GM12878 (cell line): ENCODE data around the gene PRKCB. TPM values are rescaled to one million over a fixed set of nuclear protein-coding genes. Genes with fewer than 3 reads are reported as not detected.

Experiments used
- ATAC-seq: fragments of 200-7000 bp; cut with Tn5 transposase; 3 replicates; pipeline ENCODE4 v1.9.1; 2020; ENCODE audit warnings: mild to moderate bottlenecking, moderate library complexity
- BruUV-seq: library from RNA; stranded (reverse); fragments of 400-500 nt; replicated peaks from 2 replicates; lab custom pipeline; 2021; lab: Mats Ljungman, UMichigan
- CTCF ChIA-PET: fragments of 300-600 bp; sonication (Branson Sonifier 250); formaldehyde crosslinking; extraction: SDS; loops from one replicate; lab custom pipeline; 2021; ENCODE audit warnings: inconsistent platforms; lab: Yijun Ruan, JAX
- POLR2A ChIA-PET: fragments of 350-600 bp; formaldehyde crosslinking; extraction: SDS; loops from one replicate; lab custom pipeline; 2021; ENCODE audit warnings: inconsistent platforms; lab: Charles Lee
- RAD21 ChIA-PET: fragments of 300-600 bp; sonication (Branson Sonifier 250); formaldehyde crosslinking; loops from one replicate; lab custom pipeline; 2023; ENCODE audit warnings: antibody characterized with exemption; ENCODE audit not compliant: unreplicated experiment; lab: Charles Lee
- SMC1A ChIA-PET: fragments of 300-600 bp; sonication (Branson Sonifier 250); formaldehyde crosslinking; loops from one replicate; lab custom pipeline; 2023; ENCODE audit not compliant: unreplicated experiment, uncharacterized antibody; lab: Charles Lee
- DNase-seq: peaks from one replicate; pipeline ENCODE4 v3.0.0-alpha.2; 2011; ENCODE audit warnings: low read depth, low spot score
- FAIRE-seq: peaks from 3 replicates; lab custom pipeline; 2011; peaks lifted over from hg19 to GRCh38; lab: Jason Lieb, UNC
- H2AFZ ChIP-seq: 2 replicates; pipeline ENCODE4 v1.6.0; 2011; ENCODE audit warnings: low read depth, low read length, control low read depth; ENCODE audit not compliant: control insufficient read depth
- H3K27ac ChIP-seq: 2 replicates; pipeline ENCODE4 v1.5.1; 2011; ENCODE audit warnings: control low read depth; ENCODE audit not compliant: control insufficient read depth, insufficient read depth
- H3K27me3 ChIP-seq, 2 experiments: replicated peaks in 1 of 2; 2 replicates each; pipeline versions ENCODE4 v1.6.0 to v1.6.1; 2011; ENCODE audit warnings: low read length in 1 of 2; ENCODE audit not compliant: control insufficient read depth in 2 of 2, insufficient read depth in 2 of 2
- H3K36me3 ChIP-seq, 2 experiments: 2 replicates each; pipeline ENCODE4 v1.5.1; 2011; ENCODE audit warnings: low read length in 1 of 2; ENCODE audit not compliant: control insufficient read depth in 2 of 2, insufficient read depth in 2 of 2
- H3K4me1 ChIP-seq: 2 replicates; pipeline ENCODE4 v1.6.1; 2011; ENCODE audit warnings: mild to moderate bottlenecking, low read length, moderate library complexity, mixed read lengths; ENCODE audit not compliant: control insufficient read depth, insufficient read depth
- H3K4me2 ChIP-seq: 2 replicates; pipeline ENCODE4 v1.6.0; 2011; ENCODE audit warnings: control low read depth; ENCODE audit not compliant: control insufficient read depth, insufficient read depth
- H3K4me3 ChIP-seq: fragments of 200-600 bp; sonication (generic); 2 replicates; pipeline ENCODE4 v1.5.1; 2016
- H3K79me2 ChIP-seq: 2 replicates; pipeline ENCODE4 v1.6.0; 2011; ENCODE audit warnings: low read length; ENCODE audit not compliant: control insufficient read depth, insufficient read depth
- H3K9ac ChIP-seq: 2 replicates; pipeline ENCODE4 v1.8.0; 2011; ENCODE audit warnings: low read length, control low read depth, mixed read lengths; ENCODE audit not compliant: control insufficient read depth, insufficient read depth
- H3K9me3 ChIP-seq: replicated peaks from 3 replicates; pipeline ENCODE4 v1.5.1; 2011; ENCODE audit warnings: mild to moderate bottlenecking, low read length; ENCODE audit not compliant: control insufficient read depth, insufficient read depth
- H4K20me1 ChIP-seq: 2 replicates; pipeline ENCODE4 v1.6.0; 2011; ENCODE audit not compliant: control insufficient read depth, insufficient read depth
- BCL11A ChIP-seq: IDR thresholded peaks from 2 replicates; pipeline ENCODE4 v1.6.1; 2011; ENCODE audit warnings: low read depth, low read length
- CHD1 ChIP-seq: IDR thresholded peaks from 2 replicates; pipeline ENCODE4 v1.6.1; 2012; ENCODE audit warnings: low read depth, low read length, improper control_type of control experiment
- NFIC ChIP-seq: IDR thresholded peaks from 2 replicates; pipeline ENCODE4 v1.6.1; 2012; ENCODE audit warnings: low read depth, mild to moderate bottlenecking, inconsistent platforms, low read length, moderate library complexity
- NFYB ChIP-seq: IDR thresholded peaks from 2 replicates; pipeline ENCODE4 v1.6.1; 2011; ENCODE audit warnings: low read depth, mild to moderate bottlenecking, low read length, improper control_type of control experiment, moderate library complexity; ENCODE audit not compliant: insufficient read depth
- NRF1 ChIP-seq: conservative IDR thresholded peaks from 2 replicates; pipeline ENCODE4 v1.6.1; 2011; ENCODE audit warnings: mild to moderate bottlenecking, low read depth, low read length, improper control_type of control experiment
- POLR2A ChIP-seq: IDR thresholded peaks from 2 replicates; pipeline ENCODE4 v1.6.1; 2011; ENCODE audit warnings: low read depth, mild to moderate bottlenecking, low read length
- STAT3 ChIP-seq: IDR thresholded peaks from 2 replicates; pipeline ENCODE4 v1.6.1; 2011; ENCODE audit warnings: low read depth, low read length, improper control_type of control experiment
- TCF12 ChIP-seq: IDR thresholded peaks from 2 replicates; pipeline ENCODE4 v1.6.1; 2011; ENCODE audit warnings: low read depth, mild to moderate bottlenecking, low read length
- WGBS: methylation state at CpG from one replicate; pipeline ENCODE4 v1.1.6; 2016; ENCODE audit warnings: low lambda C conversion rate; ENCODE audit not compliant: insufficient replicate concordance, insufficient coverage; ENCODE audit errors: missing lambda C conversion rate; 5-methylcytosine and 5-hydroxymethylcytosine counted together
- in situ Hi-C: fragments of 300-500 bp; cut with MboI; formaldehyde crosslinking; loops from 9 replicates; pipeline ENCODE4 v1.14.3; 2018; ENCODE audit warnings: mixed read lengths
- intact Hi-C: fragments of 100-400 bp; cut with micrococcal nuclease; formaldehyde crosslinking; loops from one replicate; pipeline ENCODE4 v1.14.2; 2022; ENCODE audit not compliant: unreplicated experiment
- polyA plus RNA-seq, 11 experiments: library from polyadenylated mRNA; depleted of rRNA in 4 of 11; unstranded in 6 of 11; stranded (reverse) in 5 of 11; fragments of >200 nt; fragmentation: Nextera tagmentation in 4 of 11; fragmentation: Illumina TruSeq in 1 of 11; extraction: Ambion mirVana in 4 of 11; extraction: Trizol in 1 of 11; gene quantifications; 1 replicate in 1 of 11; 2 replicates in 10 of 11; pipeline versions ENCODE4 v1.2.1 to v1.2.3, GENCODE V29; 2011 to 2016; ENCODE audit warnings: inconsistent platforms in 2 of 11, missing spikeins in 2 of 11, low read depth in 1 of 11
- total RNA-seq, 4 experiments: library from RNA; depleted of rRNA in 3 of 4; stranded (reverse); fragments of >200 nt in 3 of 4; fragmentation: Illumina TruSeq in 1 of 4; extraction: Trizol in 1 of 4; gene quantifications; 2 replicates each; pipeline versions ENCODE4 v1.2.1 to v1.2.3, GENCODE V29; 2013 to 2021
- TF ChIP-seq, protein P1 (sequence below): fragments of 450-650 bp; IDR thresholded peaks from 2 replicates; pipeline ENCODE4 v1.6.1; 2017; ENCODE audit warnings: mild to moderate bottlenecking, moderate library complexity
- TF ChIP-seq, protein P2 (sequence below): fragments of 450-650 bp; IDR thresholded peaks from 2 replicates; pipeline ENCODE4 v1.6.1; 2017; ENCODE audit warnings: antibody characterized with exemption, mild to moderate bottlenecking, moderate library complexity
- TF ChIP-seq, protein P3 (sequence below): IDR thresholded peaks from 2 replicates; pipeline ENCODE4 v1.6.1; 2011; ENCODE audit warnings: low read depth, mild to moderate bottlenecking, low read length, moderate library complexity, borderline replicate concordance; ENCODE audit errors: extremely low read depth

The PRKCB gene
- total and polyA plus RNA-seq, 10 of the 15 experiments (the other 5 are each of a cell fraction or from before 2014, with no cell fraction given) = 21.4 to 158 (median 97.3) TPM

DNA sequence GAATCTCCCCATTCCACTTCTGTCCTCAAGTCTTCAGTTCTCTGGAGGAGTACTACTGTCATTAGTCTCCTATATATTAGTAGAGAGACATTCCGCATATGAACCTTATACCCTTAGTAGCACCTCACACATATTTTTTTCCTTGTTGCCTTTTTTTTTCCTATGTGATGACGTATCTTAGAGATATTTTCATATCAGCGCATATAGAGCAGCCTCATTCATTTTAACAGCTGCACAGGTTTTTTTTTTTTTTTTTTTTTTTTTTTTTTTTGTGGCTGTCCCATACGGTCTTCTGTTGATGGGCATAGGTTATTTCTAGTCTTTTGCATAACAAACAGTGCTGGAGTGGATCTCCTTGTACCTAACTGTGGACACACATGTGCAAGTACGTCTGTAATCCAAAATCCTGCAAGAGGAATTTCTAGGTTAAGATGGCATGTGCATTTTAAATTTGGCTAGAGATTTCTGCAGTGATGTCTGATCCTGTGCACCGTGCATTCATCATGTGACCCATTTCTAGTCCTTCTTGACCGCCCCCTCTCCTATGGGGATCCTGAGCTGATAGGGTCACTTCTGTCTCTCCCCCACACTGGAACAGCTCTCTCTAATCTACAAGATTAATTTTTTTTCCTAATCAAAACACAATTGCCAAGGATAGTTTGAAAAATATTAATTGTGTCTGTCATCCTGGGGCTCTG is 64.8 kb downstream of the PRKCB start:
- H3K27ac ChIP-seq = no peak overlapping the region
- WGBS = 99% methylated on average over 5 of the region's 7 CpGs
- ChIA-PET POLR2A (interaction anchor here (0.6 kb wide), 1 partner anchor 92 kb away, joined by 4 read pairs; no protein-coding TSS in a partner anchor), CTCF (no interaction called here), SMC1A (interaction anchor here (0.9 to 1.1 kb wide), 2 partner anchors 9 to 11 kb away, joined by 3 to 4 read pairs; no protein-coding TSS in a partner anchor), RAD21 (no interaction called here)
- no peak for ATAC-seq
- H4K20me1 ChIP-seq = peaks cover 3% of the 10 kb centered on the region
- no TSS peak for BruUV-seq
- no peak overlapping the region for H3K4me2 ChIP-seq
- no peaks in the 10 kb centered on the region for H3K9me3 ChIP-seq
- no peaks in the 10 kb centered on the region for H3K27me3 ChIP-seq
- DNase-seq = no peak
- peaks cover 12% of the 10 kb centered on the region for H3K4me1 ChIP-seq
- H3K79me2 ChIP-seq = peaks cover 62% of the 10 kb centered on the region
- intact Hi-C loops (loop anchor here (5.0 kb wide), 1 partner anchor 98 kb away; no protein-coding TSS in a partner anchor), in situ Hi-C loops (no loop called here)
- no peak overlapping the region for H3K9ac ChIP-seq
- H2AFZ ChIP-seq = no peak overlapping the region
- no peak overlapping the region for H3K4me3 ChIP-seq
- TF ChIP-seq NRF1 (no peak), NFYB (no peak), BCL11A (no peak), TCF12 (no peak), POLR2A (no peak), CHD1 (no peak), NFIC (no peak), STAT3 (no peak)
- TF ChIP-seq, protein P1, sequence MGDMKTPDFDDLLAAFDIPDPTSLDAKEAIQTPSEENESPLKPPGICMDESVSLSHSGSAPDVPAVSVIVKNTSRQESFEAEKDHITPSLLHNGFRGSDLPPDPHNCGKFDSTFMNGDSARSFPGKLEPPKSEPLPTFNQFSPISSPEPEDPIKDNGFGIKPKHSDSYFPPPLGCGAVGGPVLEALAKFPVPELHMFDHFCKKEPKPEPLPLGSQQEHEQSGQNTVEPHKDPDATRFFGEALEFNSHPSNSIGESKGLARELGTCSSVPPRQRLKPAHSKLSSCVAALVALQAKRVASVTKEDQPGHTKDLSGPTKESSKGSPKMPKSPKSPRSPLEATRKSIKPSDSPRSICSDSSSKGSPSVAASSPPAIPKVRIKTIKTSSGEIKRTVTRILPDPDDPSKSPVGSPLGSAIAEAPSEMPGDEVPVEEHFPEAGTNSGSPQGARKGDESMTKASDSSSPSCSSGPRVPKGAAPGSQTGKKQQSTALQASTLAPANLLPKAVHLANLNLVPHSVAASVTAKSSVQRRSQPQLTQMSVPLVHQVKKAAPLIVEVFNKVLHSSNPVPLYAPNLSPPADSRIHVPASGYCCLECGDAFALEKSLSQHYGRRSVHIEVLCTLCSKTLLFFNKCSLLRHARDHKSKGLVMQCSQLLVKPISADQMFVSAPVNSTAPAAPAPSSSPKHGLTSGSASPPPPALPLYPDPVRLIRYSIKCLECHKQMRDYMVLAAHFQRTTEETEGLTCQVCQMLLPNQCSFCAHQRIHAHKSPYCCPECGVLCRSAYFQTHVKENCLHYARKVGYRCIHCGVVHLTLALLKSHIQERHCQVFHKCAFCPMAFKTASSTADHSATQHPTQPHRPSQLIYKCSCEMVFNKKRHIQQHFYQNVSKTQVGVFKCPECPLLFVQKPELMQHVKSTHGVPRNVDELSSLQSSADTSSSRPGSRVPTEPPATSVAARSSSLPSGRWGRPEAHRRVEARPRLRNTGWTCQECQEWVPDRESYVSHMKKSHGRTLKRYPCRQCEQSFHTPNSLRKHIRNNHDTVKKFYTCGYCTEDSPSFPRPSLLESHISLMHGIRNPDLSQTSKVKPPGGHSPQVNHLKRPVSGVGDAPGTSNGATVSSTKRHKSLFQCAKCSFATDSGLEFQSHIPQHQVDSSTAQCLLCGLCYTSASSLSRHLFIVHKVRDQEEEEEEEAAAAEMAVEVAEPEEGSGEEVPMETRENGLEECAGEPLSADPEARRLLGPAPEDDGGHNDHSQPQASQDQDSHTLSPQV = no peak
- TF ChIP-seq, protein P2, sequence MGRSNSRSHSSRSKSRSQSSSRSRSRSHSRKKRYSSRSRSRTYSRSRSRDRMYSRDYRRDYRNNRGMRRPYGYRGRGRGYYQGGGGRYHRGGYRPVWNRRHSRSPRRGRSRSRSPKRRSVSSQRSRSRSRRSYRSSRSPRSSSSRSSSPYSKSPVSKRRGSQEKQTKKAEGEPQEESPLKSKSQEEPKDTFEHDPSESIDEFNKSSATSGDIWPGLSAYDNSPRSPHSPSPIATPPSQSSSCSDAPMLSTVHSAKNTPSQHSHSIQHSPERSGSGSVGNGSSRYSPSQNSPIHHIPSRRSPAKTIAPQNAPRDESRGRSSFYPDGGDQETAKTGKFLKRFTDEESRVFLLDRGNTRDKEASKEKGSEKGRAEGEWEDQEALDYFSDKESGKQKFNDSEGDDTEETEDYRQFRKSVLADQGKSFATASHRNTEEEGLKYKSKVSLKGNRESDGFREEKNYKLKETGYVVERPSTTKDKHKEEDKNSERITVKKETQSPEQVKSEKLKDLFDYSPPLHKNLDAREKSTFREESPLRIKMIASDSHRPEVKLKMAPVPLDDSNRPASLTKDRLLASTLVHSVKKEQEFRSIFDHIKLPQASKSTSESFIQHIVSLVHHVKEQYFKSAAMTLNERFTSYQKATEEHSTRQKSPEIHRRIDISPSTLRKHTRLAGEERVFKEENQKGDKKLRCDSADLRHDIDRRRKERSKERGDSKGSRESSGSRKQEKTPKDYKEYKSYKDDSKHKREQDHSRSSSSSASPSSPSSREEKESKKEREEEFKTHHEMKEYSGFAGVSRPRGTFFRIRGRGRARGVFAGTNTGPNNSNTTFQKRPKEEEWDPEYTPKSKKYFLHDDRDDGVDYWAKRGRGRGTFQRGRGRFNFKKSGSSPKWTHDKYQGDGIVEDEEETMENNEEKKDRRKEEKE = no peak
- TF ChIP-seq, protein P3, sequence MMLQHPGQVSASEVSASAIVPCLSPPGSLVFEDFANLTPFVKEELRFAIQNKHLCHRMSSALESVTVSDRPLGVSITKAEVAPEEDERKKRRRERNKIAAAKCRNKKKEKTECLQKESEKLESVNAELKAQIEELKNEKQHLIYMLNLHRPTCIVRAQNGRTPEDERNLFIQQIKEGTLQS = no peak
- FAIRE-seq = no peak
- H3K36me3 ChIP-seq = peaks cover 0 to 17% of the 10 kb centered on the region in 2 experiments; a peak in 2 of 4 replicates
